ENCODE measurements around the gene SEC24A. TPM values are rescaled to one million over a fixed set of nuclear protein-coding genes. Genes with fewer than 3 reads are reported as not detected.

The SEC24A gene
- total and polyA plus RNA-seq, 2 donors (not counting 3 experiments of a cell fraction or from before 2014, with no cell fraction given): 19.8 to 30.0 TPM

DNA sequence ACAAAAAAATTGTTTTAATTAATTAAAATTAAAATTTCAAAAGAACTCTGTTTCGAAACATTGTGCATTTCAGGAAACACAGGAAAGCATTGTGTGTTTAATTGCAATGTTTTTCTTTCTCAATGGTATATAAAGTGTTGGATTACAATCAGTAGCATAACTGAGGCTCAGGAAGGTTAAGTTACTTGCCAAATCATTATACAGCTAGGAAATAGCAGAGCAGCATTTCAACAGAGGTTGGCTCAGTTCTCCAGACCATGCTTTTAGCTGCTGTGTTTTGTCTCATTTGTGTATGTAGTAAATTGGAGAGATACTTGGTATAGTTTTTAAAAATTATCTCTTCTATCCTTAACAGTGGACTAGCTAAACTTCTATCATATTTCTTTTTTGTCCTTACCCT is 59.7 kb downstream of the SEC24A start:
- Histone ChIP-seq H3K9me3 (replicated peaks; ENCODE audit: control insufficient read depth, insufficient read depth, low read length) (no peaks in the 10 kb centered on the region), H3K9me1 (replicated peaks; ENCODE audit: control insufficient read depth, extremely low read depth, insufficient read depth, low read length) (no peaks in the 10 kb centered on the region), H3K79me2 (ENCODE audit: control insufficient read depth, insufficient read depth, low read length) (no peaks in the 10 kb centered on the region), H3K27ac (ENCODE audit: insufficient read depth, low read depth, low read length) (no peak overlapping the region), H4K20me1 (replicated peaks; ENCODE audit: control insufficient read depth, extremely low read depth, insufficient read depth, low read length) (no peaks in the 10 kb centered on the region), H3K4me3 (replicated peaks in 1 of 3; ENCODE audit: insufficient read depth in 1 of 3, low read depth in 1 of 3, low read length in 3 of 3) (no peak overlapping the region), H3K9ac (replicated peaks; ENCODE audit: extremely low read depth, insufficient read depth, low read length) (no peak overlapping the region), H3K36me3 (ENCODE audit: control insufficient read depth in 2 of 2, extremely low read depth in 1 of 2, insufficient read depth in 2 of 2, low read length in 2 of 2) (peaks cover 11 to 13% of the 10 kb centered on the region in 2 experiments), H3K4me2 (ENCODE audit: insufficient read depth, low read length) (no peak overlapping the region), H2AFZ (ENCODE audit: low read depth, low read length) (no peak overlapping the region), H3K4me1 (ENCODE audit: control insufficient read depth, extremely low read depth, insufficient read depth, low read length) (no peaks in the 10 kb centered on the region), H3K27me3 (ENCODE audit: control insufficient read depth in 2 of 2, insufficient read depth in 2 of 2, low read length in 2 of 2) (no peaks in the 10 kb centered on the region)
- dilution Hi-C loops (cut with MboI; ENCODE audit: extremely low pct_ligation_motif_present, low sequenced_read_pairs) (no loop called here), intact Hi-C loops (cut with micrococcal nuclease) (no loop called here)
- FAIRE-seq (no peak), DNase-seq (ENCODE audit: low read depth, low spot score) (peak; percentile 7)
- no TSS peak for BruUV-seq (replicated peaks)
- ChIA-PET POLR2A (no interaction called here), CTCF (no interaction called here)
- TF ChIP-seq EZH2 (IDR thresholded peaks at IDR 0.05; ENCODE audit: borderline replicate concordance, low read depth, low read length, severe bottlenecking) (no peak), POLR2AphosphoS5 (IDR thresholded peaks at IDR 0.05; ENCODE audit: insufficient read depth, low read depth, low read length) (no peak), JUN (IDR thresholded peaks at IDR 0.05; ENCODE audit: borderline replicate concordance, insufficient read depth, insufficient read length, low read depth) (no peak), MAX (IDR thresholded peaks at IDR 0.05; ENCODE audit: insufficient read depth, insufficient read length) (no peak), GATA2 (IDR thresholded peaks at IDR 0.05; ENCODE audit: insufficient read depth, insufficient read length, low read depth, low read length) (no peak), POLR2A (IDR thresholded peaks at IDR 0.05; ENCODE audit: low read depth, low read length) (no peak), MYC (IDR thresholded peaks at IDR 0.05; ENCODE audit: low read depth, low read length) (no peak), FOS (IDR thresholded peaks at IDR 0.05; ENCODE audit: borderline replicate concordance, insufficient read depth, low read length) (no peak)
- TF ChIP-seq, protein P1, sequence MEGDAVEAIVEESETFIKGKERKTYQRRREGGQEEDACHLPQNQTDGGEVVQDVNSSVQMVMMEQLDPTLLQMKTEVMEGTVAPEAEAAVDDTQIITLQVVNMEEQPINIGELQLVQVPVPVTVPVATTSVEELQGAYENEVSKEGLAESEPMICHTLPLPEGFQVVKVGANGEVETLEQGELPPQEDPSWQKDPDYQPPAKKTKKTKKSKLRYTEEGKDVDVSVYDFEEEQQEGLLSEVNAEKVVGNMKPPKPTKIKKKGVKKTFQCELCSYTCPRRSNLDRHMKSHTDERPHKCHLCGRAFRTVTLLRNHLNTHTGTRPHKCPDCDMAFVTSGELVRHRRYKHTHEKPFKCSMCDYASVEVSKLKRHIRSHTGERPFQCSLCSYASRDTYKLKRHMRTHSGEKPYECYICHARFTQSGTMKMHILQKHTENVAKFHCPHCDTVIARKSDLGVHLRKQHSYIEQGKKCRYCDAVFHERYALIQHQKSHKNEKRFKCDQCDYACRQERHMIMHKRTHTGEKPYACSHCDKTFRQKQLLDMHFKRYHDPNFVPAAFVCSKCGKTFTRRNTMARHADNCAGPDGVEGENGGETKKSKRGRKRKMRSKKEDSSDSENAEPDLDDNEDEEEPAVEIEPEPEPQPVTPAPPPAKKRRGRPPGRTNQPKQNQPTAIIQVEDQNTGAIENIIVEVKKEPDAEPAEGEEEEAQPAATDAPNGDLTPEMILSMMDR (IDR thresholded peaks at IDR 0.05; ENCODE audit: extremely low read depth in 1 of 2, insufficient read depth in 1 of 2, low read depth in 1 of 2, low read length in 2 of 2): no peak

All from endothelial cell of umbilical vein (primary cell).